ENCODE results near the gene RNF207.

RNF207 gene

DNA sequence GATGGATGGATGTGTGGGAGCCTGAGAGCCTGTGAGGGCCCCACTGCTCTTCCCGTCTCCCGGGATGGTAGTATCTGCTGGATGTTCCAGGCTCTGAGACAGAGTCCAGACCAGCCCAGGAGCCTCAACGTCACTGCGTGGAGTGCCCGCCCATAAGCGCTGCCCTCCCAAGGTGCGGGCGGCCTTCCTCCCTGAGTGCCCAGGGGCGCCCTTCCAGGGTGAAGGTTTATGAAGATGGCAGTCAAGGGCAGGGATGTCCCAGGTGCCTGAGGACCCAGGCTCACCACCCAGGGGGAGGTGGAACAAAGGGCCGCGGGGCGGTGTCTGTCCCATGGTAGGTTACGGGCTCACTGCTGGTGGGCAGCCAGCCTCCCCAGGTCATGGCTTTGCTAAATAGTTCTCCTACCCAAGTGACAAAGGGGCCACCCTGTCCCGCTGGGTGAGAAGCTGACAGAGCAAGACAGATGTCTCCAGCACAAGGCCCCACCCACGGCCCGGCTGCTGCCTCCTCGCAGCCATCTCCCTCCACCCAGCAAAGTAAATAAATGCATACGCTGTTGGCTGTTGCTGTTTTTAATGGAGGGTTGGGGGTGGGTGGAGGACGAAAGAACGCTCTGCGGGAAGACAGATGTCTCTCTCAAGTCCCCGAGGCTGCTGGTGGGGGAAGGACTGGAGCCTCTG, 63.9 kb downstream of the RNF207 start:
- no peak for DNase-seq

DNA sequence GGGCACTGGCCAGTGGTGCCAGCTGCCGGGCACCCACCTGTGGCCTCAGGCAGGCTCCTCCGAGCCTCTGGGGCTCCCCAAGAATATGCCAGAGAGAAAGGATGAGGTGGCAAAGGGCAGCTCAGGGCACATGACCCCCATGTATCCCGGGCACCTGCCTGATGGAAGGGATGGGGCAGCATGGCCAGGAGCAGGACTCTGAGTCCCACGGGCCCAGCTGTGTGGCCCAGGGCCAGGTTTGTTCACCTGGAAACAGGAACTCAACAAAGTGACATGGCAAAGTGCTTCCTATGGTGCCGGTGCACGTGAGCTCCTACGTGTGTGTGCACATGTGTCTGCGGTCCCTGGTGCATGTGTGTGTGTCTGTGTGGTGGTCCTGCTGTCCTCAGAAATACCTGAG, 64.5 kb downstream of the RNF207 start:
- DNase-seq: no peak

Measured in T1000 (cell line).